H1 (cell line): ENCODE results near the gene CERCAM. TPM values are rescaled to one million over a fixed set of nuclear protein-coding genes. Genes with fewer than 3 reads are reported as not detected.

Experiments
- PHF8 ChIP-seq: fragments of 200-600 bp; sonication (generic); conservative IDR thresholded peaks from 2 replicates; pipeline ENCODE4 v1.7.1; 2012; ENCODE audit warnings: low read depth, mild to moderate bottlenecking, inconsistent platforms, low read length, moderate library complexity
- RAD21 ChIP-seq, 2 experiments: IDR thresholded peaks in 1 of 2; conservative IDR thresholded peaks in 1 of 2; 2 replicates each; pipeline ENCODE4 v1.6.1; 2011; ENCODE audit warnings: low read depth in 2 of 2, low read length in 2 of 2, improper control_type of control experiment in 1 of 2, inconsistent platforms in 1 of 2, mild to moderate bottlenecking in 1 of 2, moderate library complexity in 1 of 2
- RXRA ChIP-seq: IDR thresholded peaks from 2 replicates; pipeline ENCODE4 v1.6.1; 2011; ENCODE audit warnings: low read depth, mild to moderate bottlenecking, low read length, moderate library complexity; ENCODE audit not compliant: insufficient read depth
- polyA plus RNA-seq, 7 experiments: library from polyadenylated mRNA; depleted of rRNA in 3 of 7; stranded (reverse) in 5 of 7; unstranded in 2 of 7; fragments of >200 nt in 5 of 7; fragments of 200-250 nt in 2 of 7; gene quantifications; 1 replicate in 5 of 7; 2 replicates in 1 of 7; 4 replicates in 1 of 7; pipeline versions ENCODE4 v1.2.1 to v1.2.3, GENCODE V29; 2011 to 2013; ENCODE audit warnings: missing spikeins in 2 of 7, mixed read lengths in 2 of 7
- total RNA-seq: library from RNA; stranded (reverse); fragmentation: NEBNext Ultra II Directional; extraction: Animal tissue kit (Norgen Biotek cat#: 25700); gene quantifications from 2 replicates; pipeline ENCODE4 v1.2.1, GENCODE V29; 2021

CERCAM gene
- total and polyA plus RNA-seq, 2 of the 8 experiments (the other 6 are each of a cell fraction or from before 2014, with no cell fraction given) = 3.1 to 5.2 TPM

- TF ChIP-seq PHF8 (no peak), RAD21 (IDR thresholded peaks at IDR 0.05 in 1 of 2, conservative IDR thresholded peaks at IDR 0.05 in 1 of 2; ENCODE audit: low read depth in 2 of 2, low read length in 2 of 2) (no peak), RXRA (no peak)
- TF ChIP-seq, all 59 proteins: peak for 4
Measured at GRCh38 chr9:128420651-128421481, at the start of gene CERCAM (continued).
